HEK293 (cell line): ENCODE measurements around the gene BIRC5.

Experiments
- CTCF ChIA-PET: fragments of 350-600 bp; formaldehyde crosslinking; extraction: SDS; loops from one replicate; lab custom pipeline; 2021; ENCODE audit warnings: antibody characterized with exemption; lab: Yijun Ruan, JAX
- POLR2A ChIA-PET: fragments of 300-600 bp; formaldehyde crosslinking; extraction: SDS; loops from one replicate; lab custom pipeline; 2020; ENCODE audit warnings: antibody characterized with exemption, inconsistent platforms; lab: Yijun Ruan, JAX
- H3K27ac ChIP-seq: fragments of 200-500 bp; sonication (Bioruptor generic); 2 replicates; pipeline ENCODE4 v1.5.1; 2014; ENCODE audit warnings: low read depth, low read length, control low read depth, inconsistent platforms; ENCODE audit errors: extremely low read depth
- H3K36me3 ChIP-seq, 2 experiments: fragments of 200-500 bp in 1 of 2; sonication (Bioruptor generic) in 1 of 2; 1 replicate in 1 of 2; 2 replicates in 1 of 2; pipeline ENCODE4 v1.5.1; 2014 to 2017; ENCODE audit warnings: inconsistent platforms in 2 of 2, low read length in 2 of 2; ENCODE audit not compliant: control insufficient read depth in 2 of 2, insufficient read depth in 1 of 2
- H3K4me1 ChIP-seq: fragments of 200-500 bp; sonication (Bioruptor generic); 2 replicates; pipeline ENCODE4 v1.5.1; 2014; ENCODE audit warnings: mild to moderate bottlenecking, low read length, inconsistent platforms; ENCODE audit not compliant: control insufficient read depth, insufficient read depth
- H3K4me3 ChIP-seq: 2 replicates; pipeline ENCODE4 v1.5.1; 2011; ENCODE audit warnings: low read depth, mild to moderate bottlenecking, control low read depth, low read length, moderate library complexity
- H3K9me3 ChIP-seq: fragments of 200-500 bp; sonication (Bioruptor generic); 2 replicates; pipeline ENCODE4 v1.5.1; 2014; ENCODE audit warnings: low read depth, low read length, inconsistent platforms; ENCODE audit not compliant: control insufficient read depth, insufficient read depth
- BCL6B ChIP-seq: fragments of 450-650 bp; formaldehyde crosslinking; IDR thresholded peaks from 2 replicates; pipeline ENCODE4 v1.5.1; 2017; ENCODE audit warnings: missing biosample characterization, missing genetic modification characterization
- CTCF ChIP-seq: fragments of 450-650 bp; formaldehyde crosslinking; IDR thresholded peaks from 2 replicates; pipeline ENCODE4 v1.5.1; 2016; ENCODE audit warnings: missing biosample characterization, missing genetic modification characterization
- IKZF3 ChIP-seq: fragments of 450-650 bp; IDR thresholded peaks from 2 replicates; pipeline ENCODE4 v1.5.0; 2018; ENCODE audit warnings: missing biosample characterization, mild to moderate bottlenecking, missing genetic modification characterization, moderate library complexity
- OSR2 ChIP-seq: fragments of 450-650 bp; formaldehyde crosslinking; IDR thresholded peaks from 2 replicates; pipeline ENCODE4 v1.5.1; 2016; ENCODE audit warnings: missing biosample characterization, missing genetic modification characterization
- PRDM2 ChIP-seq: fragments of 450-650 bp; formaldehyde crosslinking; IDR thresholded peaks from 2 replicates; pipeline ENCODE4 v1.5.1; 2016; ENCODE audit warnings: missing biosample characterization, missing genetic modification characterization, borderline replicate concordance
- REST ChIP-seq: fragments of 450-650 bp; formaldehyde crosslinking; IDR thresholded peaks from 2 replicates; pipeline ENCODE4 v1.5.1; 2016; ENCODE audit warnings: missing biosample characterization, missing genetic modification characterization
- SETDB1 ChIP-seq: IDR thresholded peaks from one replicate; pipeline ENCODE4 v1.6.1; 2017; ENCODE audit warnings: mild to moderate bottlenecking, low read length, moderate library complexity, mixed read lengths; ENCODE audit not compliant: insufficient read length
- TRIM28 ChIP-seq: IDR thresholded peaks from 2 replicates; pipeline ENCODE4 v1.6.1; 2011; ENCODE audit warnings: low read length, control low read depth, borderline replicate concordance
- WT1 ChIP-seq: fragments of 450-650 bp; formaldehyde crosslinking; IDR thresholded peaks from 2 replicates; pipeline ENCODE4 v1.5.1; 2016; ENCODE audit warnings: missing biosample characterization, missing genetic modification characterization
- ZBTB8A ChIP-seq: fragments of 450-650 bp; formaldehyde crosslinking; IDR thresholded peaks from 2 replicates; pipeline ENCODE4 v1.5.1; 2016; ENCODE audit warnings: missing biosample characterization, missing genetic modification characterization
- ZNF214 ChIP-seq: fragments of 450-650 bp; formaldehyde crosslinking; IDR thresholded peaks from 2 replicates; pipeline ENCODE4 v1.5.1; 2017; ENCODE audit warnings: missing biosample characterization, mild to moderate bottlenecking, missing genetic modification characterization, borderline replicate concordance
- ZNF223 ChIP-seq: fragments of 450-650 bp; formaldehyde crosslinking; IDR thresholded peaks from 2 replicates; pipeline ENCODE4 v1.5.1; 2016; ENCODE audit warnings: missing biosample characterization, missing genetic modification characterization
- ZNF404 ChIP-seq: fragments of 450-650 bp; formaldehyde crosslinking; IDR thresholded peaks from 2 replicates; pipeline ENCODE4 v1.5.1; 2017; ENCODE audit warnings: missing biosample characterization, missing genetic modification characterization
- ZNF426 ChIP-seq: fragments of 450-650 bp; formaldehyde crosslinking; IDR thresholded peaks from 2 replicates; pipeline ENCODE4 v1.5.1; 2017; ENCODE audit warnings: missing biosample characterization, missing genetic modification characterization, mild to moderate bottlenecking, inconsistent platforms, moderate library complexity
- ZNF558 ChIP-seq: fragments of 450-650 bp; formaldehyde crosslinking; IDR thresholded peaks from 2 replicates; pipeline ENCODE4 v1.5.1; 2016; ENCODE audit warnings: missing biosample characterization, missing genetic modification characterization
- ZNF645 ChIP-seq: fragments of 450-650 bp; formaldehyde crosslinking; IDR thresholded peaks from 2 replicates; pipeline ENCODE4; 2016; ENCODE audit warnings: missing biosample characterization, missing genetic modification characterization
- ZNF654 ChIP-seq: fragments of 450-650 bp; formaldehyde crosslinking; IDR thresholded peaks from 2 replicates; pipeline ENCODE4 v1.5.1; 2016; ENCODE audit warnings: low read depth, missing biosample characterization, missing genetic modification characterization
- ZSCAN30 ChIP-seq: fragments of 450-650 bp; IDR thresholded peaks from 2 replicates; pipeline ENCODE4 v1.5.1; 2018; ENCODE audit warnings: missing biosample characterization, mild to moderate bottlenecking, missing genetic modification characterization, moderate library complexity

Gene BIRC5

GRCh38 chr17:78200451-78200850 is 13.6 kb upstream of the BIRC5 start:
- ChIA-PET POLR2A (interaction anchor here (2.2 kb wide), 1 partner anchor 13 kb away, joined by 8 read pairs; the partner anchor contains the start of genes AFMID and TK1), CTCF (interaction anchor here (1.4 to 2.1 kb wide), 3 partner anchors 11 to 24 kb away, joined by 3 to 9 read pairs (median 3); partner anchors contain the start of gene TK1)
- no peak overlapping the region for H3K27ac ChIP-seq

More at GRCh38 chr17:78200451-78200850, 13.6 kb upstream of the BIRC5 start:
- TF ChIP-seq OSR2, result no peak
- TF ChIP-seq IKZF3, result no peak
- no peak for TF ChIP-seq ZNF558
- no peak for TF ChIP-seq ZNF404 (tag by site-specific recombination)
- TF ChIP-seq ZSCAN30 (tag by site-specific recombination), result no peak
- TF ChIP-seq SETDB1, result no peak
- TF ChIP-seq PRDM2 (tag by site-specific recombination), result no peak
- no peak for TF ChIP-seq ZNF223 (tag by site-specific recombination)
- no peak for TF ChIP-seq TRIM28
- no peak for TF ChIP-seq CTCF (tag by site-specific recombination)
- no peak for TF ChIP-seq ZNF426 (tag by site-specific recombination)
- TF ChIP-seq BCL6B, result no peak
- no peak for TF ChIP-seq ZNF654 (tag by site-specific recombination)
- TF ChIP-seq ZBTB8A (tag by site-specific recombination), result no peak
- no peak for TF ChIP-seq ZNF645 (tag by site-specific recombination)
- TF ChIP-seq ZNF214 (tag by site-specific recombination), result no peak
- TF ChIP-seq WT1 (tag by site-specific recombination), result no peak
- TF ChIP-seq REST, result no peak
- Histone ChIP-seq H3K4me1 (no peaks in the 10 kb centered on the region), H3K9me3 (no peaks in the 10 kb centered on the region), H3K36me3 (peaks cover 21 to 55% of the 10 kb centered on the region in 2 experiments), H3K4me3 (no peak overlapping the region)
